Activated T-helper 9 cell treated with anti-CD3 and anti-CD28 coated beads, Interleukin-2, amount 50 U/mL, for 16 hours (primary cell): ENCODE measurements around the gene IGBP1.
A peak's percentile ranks its signal among the peaks of the same experiment; 100 is the strongest.
"Not testable (repeated sequence)": the region's sequence is repeated elsewhere in the genome, so short reads cannot be mapped to it uniquely, and the experiment has no call there.

Experiments used
- DNase-seq: peaks from one replicate; pipeline ENCODE4 v3.0.0-alpha.2; 2020; ENCODE audit warnings: low read depth

IGBP1 gene

DNA sequence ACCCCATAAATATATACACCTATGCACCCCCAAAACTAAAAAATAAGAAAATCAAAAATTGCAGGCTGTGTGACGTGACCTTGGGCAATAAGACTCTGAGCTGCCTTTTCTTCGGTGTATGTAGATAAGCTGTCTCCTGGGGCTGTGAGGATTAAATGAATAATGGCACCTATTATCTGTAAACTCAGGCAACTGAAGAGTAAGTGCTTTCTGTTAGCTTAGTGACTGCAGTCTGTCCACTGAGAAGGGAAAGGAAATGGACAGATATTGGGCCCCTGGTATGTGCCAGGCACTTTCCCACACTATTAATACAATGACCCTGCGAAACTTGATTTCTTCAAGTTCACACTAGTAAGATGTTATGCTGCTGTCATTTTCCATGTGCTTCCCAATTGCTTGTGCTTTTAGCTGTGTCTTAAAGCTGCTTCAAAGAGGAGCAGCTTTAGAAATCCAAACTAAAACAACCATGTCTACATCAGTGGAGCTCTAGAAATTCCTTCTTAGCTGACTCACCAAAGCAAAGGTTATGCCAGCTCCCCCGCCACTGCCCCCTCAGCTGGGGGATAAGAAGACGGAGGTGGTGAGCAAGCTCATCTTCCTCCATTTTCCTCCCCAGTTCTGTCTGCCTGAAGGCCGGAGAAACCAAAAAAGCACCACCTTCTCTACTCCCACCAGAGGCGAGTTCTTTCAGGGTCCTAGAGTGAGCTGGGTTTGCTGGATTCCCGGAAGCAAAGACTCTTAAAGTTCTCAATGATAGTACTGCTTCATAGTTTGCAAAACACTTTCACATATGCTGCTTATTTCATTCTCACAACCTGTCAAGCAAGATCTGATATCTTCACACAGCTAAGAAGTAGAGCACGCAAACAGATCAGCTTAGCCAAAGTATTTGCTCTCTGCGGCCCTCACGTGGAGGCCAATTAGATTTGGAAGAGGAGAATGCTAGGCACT is 35.3 kb downstream of the IGBP1 start:
- DNase-seq = no peak

DNA sequence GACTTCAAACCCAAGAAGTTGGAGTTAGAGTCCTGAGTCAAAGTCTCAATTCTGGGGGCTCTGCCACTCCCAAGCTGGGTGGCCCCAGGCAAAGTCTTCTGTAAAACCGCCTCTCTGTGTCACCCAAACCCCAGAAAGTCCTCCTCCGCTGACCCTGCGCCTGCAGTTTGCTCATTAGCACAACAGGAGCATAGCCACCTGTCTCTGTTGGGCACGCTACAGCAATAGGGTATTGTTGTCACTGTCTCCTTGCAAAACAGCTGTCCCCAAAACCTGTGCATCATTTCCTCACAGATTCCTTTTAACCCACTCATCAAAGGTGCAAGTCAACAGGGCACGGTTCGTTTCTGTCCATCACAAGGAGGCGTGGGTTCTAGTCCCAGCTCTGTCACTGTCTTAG is 36.0 kb downstream of the IGBP1 start:
- no peak for DNase-seq

DNA sequence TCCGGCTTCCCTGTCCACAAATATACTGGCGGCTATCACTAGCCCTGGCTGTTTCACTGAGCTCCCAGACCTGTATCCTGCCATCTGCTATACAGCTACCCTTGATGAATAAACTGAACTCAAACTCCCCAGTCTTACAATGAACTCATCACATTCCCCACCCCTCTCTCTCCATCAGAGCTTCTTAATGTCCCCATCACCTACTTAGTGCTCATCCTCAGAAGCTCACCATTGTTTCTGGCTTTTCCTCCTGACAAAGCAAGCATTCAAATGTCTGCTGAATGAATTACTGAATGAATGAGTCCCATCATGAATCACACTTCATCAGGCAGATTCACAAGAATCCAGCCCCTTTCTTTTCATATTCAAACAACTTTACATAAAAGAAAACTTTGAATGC is 38.4 kb downstream of the IGBP1 start:
- DNase-seq = no peak

GRCh38 chrX:70172221-70172620 is 39.0 kb downstream of the IGBP1 start:
- no peak for DNase-seq

GRCh38 chrX:70172964-70173363 is 39.7 kb downstream of the IGBP1 start:
- DNase-seq = no peak

DNA sequence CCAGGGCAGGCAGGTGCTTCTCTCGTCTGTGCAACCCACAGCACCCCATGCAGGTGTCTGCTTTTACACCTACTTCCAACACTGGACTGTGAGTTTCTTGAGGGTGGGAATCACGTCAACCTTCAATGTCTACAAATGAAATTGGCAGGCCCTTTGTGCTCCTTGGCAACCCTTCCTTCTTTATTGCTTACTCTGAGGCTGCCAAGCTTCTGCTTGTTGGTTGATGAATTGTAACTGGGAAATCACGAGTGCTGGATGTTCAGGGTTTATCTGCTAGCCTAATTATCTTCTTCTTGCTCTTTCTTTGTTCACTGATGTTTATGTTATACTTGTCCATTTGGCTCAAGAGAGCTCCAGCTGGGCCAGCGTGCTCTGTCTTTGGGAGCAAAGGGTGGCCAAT is 41.5 kb downstream of the IGBP1 start:
- DNase-seq = no peak

GRCh38 chrX:70175338-70175737 is 42.1 kb downstream of the IGBP1 start:
- no peak for DNase-seq

DNA sequence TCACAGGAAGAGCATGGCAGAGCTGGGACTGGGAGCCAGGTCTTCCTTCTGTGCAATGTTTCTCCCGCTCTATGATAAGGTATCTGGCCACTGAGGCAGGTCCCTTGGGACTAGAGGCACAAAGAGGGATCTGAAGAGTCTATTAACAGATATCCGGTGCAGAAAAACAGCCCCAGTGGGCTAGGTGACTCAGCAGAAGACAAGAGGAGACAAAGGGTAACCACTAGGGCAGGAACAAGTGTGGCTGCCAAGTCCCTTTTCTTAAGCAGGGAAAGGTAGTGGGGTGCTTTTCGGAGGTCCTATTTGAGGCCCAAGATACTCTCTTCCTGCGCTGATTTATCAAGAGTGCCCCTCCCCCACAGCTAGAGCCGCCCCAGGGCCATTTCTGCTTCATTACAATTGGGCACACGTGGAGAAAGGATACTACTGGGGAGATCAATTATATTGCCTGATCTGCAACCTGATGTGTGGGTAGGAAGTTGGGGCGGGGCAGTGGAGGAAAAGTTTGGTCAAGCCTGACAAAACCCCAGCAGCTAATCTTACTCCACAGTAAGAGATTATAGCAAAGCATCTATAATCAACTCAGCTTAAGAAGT is 43.8 kb downstream of the IGBP1 start, which contains the start of gene DGAT2L6:
TSS of gene DGAT2L6 (plus strand) at position 546 of the 596 bp plus-strand sequence. CDS start 100 bp downstream, outside the sequence.
- DNase-seq = no peak

GRCh38 chrX:70183091-70183490 is 49.8 kb downstream of the IGBP1 start:
- no peak for DNase-seq

GRCh38 chrX:70190225-70190624 is 57.0 kb downstream of the IGBP1 start:
- no peak for DNase-seq

GRCh38 chrX:70196961-70197720 is 63.9 kb downstream of the IGBP1 start:
- DNase-seq = peak; percentile 31

DNA sequence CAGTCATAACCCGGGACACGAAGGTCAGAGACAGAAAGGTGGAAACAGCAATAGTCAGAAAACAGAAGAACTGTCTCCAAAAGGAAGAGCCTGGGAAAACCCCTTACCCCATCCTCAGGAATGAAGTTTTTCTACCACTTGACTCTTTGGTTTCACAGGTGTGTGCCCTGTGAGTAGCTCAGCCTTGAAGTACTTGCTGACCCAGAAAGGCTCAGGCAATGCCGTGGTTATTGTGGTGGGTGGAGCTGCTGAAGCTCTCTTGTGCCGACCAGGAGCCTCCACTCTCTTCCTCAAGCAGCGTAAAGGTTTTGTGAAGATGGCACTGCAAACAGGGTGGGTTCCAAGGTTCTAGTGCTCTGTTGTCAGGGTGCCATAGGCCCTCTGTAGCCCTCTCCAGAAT is 68.5 kb downstream of the IGBP1 start:
- no peak for DNase-seq

GRCh38 chrX:70208479-70208878 is 75.2 kb downstream of the IGBP1 start:
- no peak for DNase-seq

DNA sequence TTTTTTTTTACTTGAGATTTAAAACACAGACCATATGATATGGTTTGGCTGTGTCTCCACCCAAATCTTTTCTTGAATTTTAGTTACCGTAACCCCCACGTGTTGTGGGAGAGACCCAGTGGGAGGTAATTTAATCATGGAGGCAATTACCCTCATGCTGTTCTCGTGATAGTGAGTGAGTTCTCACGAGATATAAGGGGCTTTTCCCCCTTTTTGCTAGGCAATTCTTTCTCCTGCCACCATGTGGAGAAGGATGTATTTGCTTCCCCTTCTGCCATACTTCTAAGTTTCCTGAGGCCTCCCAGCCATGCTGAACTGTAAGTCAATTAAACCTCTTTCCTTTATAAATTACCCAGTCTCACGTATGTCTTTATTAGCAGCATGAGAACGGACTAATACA is 76.3 kb downstream of the IGBP1 start:
- not testable (repeated sequence) for DNase-seq
